ENCODE results near the gene CHRNA3. TPM values are rescaled to one million over a fixed set of nuclear protein-coding genes. Genes with fewer than 3 reads are reported as not detected.

The CHRNA3 gene
- total and polyA plus RNA-seq, 7 donors: 0.01 to 0.17 (median 0.05) TPM; not detected in 3

GRCh38 chr15:78565951-78566774 lies 54.6 kb downstream of the CHRNA3 start:
- intact Hi-C loops (cut with DNase I): no loop called here
- Histone ChIP-seq H3K27me3 (ENCODE audit: insufficient read depth in 3 of 3, low read length in 2 of 3) (no peaks in the 10 kb centered on the region), H3K4me3 (peak overlapping the region; percentile 72), H3K9me3 (no peaks in the 10 kb centered on the region), H3K4me1 (peaks cover 9% of the 10 kb centered on the region), H3K36me3 (ENCODE audit: insufficient read depth in 1 of 2, low read depth in 1 of 2) (no peaks in the 10 kb centered on the region), H3K27ac (no peak overlapping the region)
- DNase-seq: no peak
- peak in 2 of 4 donors; percentile 8 to 33 for ATAC-seq
- 6 to 11% (median 8%) methylated on average over 19 of the region's 19 CpGs for WGBS, 3 donors
- no peak for TF ChIP-seq CTCF (IDR thresholded peaks at IDR 0.05)

GRCh38 chr15:78565097-78565950 lies 55.5 kb downstream of the CHRNA3 start, which contains the start of gene CHRNA5:
TSS of gene CHRNA5 (plus strand) at chr15:78565520. CDS start at chr15:78565720, 200 bp downstream.
- peak within 1 kb of the TSS; percentile 72 for H3K4me3 ChIP-seq
- H3K36me3 ChIP-seq (ENCODE audit: insufficient read depth in 1 of 2, low read depth in 1 of 2): no peaks in the 10 kb centered on the region
- 1 to 2% (median 2%) methylated on average over 59 to 75 of the region's 75 CpGs for WGBS, 3 donors
- intact Hi-C loops (cut with DNase I): no loop called here
- peaks cover 9% of the 10 kb centered on the region for H3K4me1 ChIP-seq
- TF ChIP-seq CTCF (IDR thresholded peaks at IDR 0.05): no peak
- no peaks in the 10 kb centered on the region for H3K27me3 ChIP-seq (ENCODE audit: insufficient read depth in 3 of 3, low read length in 2 of 3)
- no peak within 1 kb of the TSS for H3K27ac ChIP-seq
- DNase-seq (peak; percentile 69 to 92), ATAC-seq (peak; percentile 72 to 97 (median 86))
- H3K9me3 ChIP-seq: no peaks in the 10 kb centered on the region

GRCh38 chr15:78564743-78565096 lies 56.1 kb downstream of the CHRNA3 start:
- Histone ChIP-seq H3K4me1 (peaks cover 9% of the 10 kb centered on the region), H3K9me3 (no peaks in the 10 kb centered on the region), H3K27ac (no peak overlapping the region), H3K27me3 (ENCODE audit: insufficient read depth in 3 of 3, low read length in 2 of 3) (no peaks in the 10 kb centered on the region), H3K36me3 (ENCODE audit: insufficient read depth in 1 of 2, low read depth in 1 of 2) (no peaks in the 10 kb centered on the region), H3K4me3 (peak overlapping the region; percentile 72)
- 72 to 85% (median 82%) methylated on average over 11 of the region's 11 CpGs for WGBS, 3 donors
- intact Hi-C loops (cut with DNase I): no loop called here
- ATAC-seq: no peak
- DNase-seq: no peak
- TF ChIP-seq CTCF (IDR thresholded peaks at IDR 0.05): no peak

GRCh38 chr15:78563092-78563491 lies 57.7 kb downstream of the CHRNA3 start:
- WGBS, 3 donors: 94 to 100% (median 98%) methylated on average over 2 of the region's 2 CpGs
- H3K27ac ChIP-seq: no peak overlapping the region
- ATAC-seq (no peak), DNase-seq (no peak)
- no peaks in the 10 kb centered on the region for H3K27me3 ChIP-seq (ENCODE audit: insufficient read depth in 3 of 3, low read length in 2 of 3)
- H3K4me3 ChIP-seq: no peak overlapping the region
- intact Hi-C loops (cut with DNase I): no loop called here
- no peaks in the 10 kb centered on the region for H3K9me3 ChIP-seq
- H3K4me1 ChIP-seq: peaks cover 9% of the 10 kb centered on the region
- no peak for TF ChIP-seq CTCF (IDR thresholded peaks at IDR 0.05)
- no peaks in the 10 kb centered on the region for H3K36me3 ChIP-seq (ENCODE audit: insufficient read depth in 1 of 2, low read depth in 1 of 2)
